PC-3 (cell line): ENCODE measurements around the gene LGALS7.

Experiments used
- EZH2 ChIP-seq: fragments of 300-600 bp; sonication (generic); IDR thresholded peaks from one replicate; pipeline ENCODE4 v1.6.1; 2017; ENCODE audit warnings: antibody characterized with exemption, mild to moderate bottlenecking, low read length; ENCODE audit not compliant: unreplicated experiment
- EZH2phosphoT487 ChIP-seq: fragments of 300-600 bp; sonication (generic); IDR thresholded peaks from 2 replicates; pipeline ENCODE4 v1.6.1; 2018; ENCODE audit warnings: mild to moderate bottlenecking, antibody characterized with exemption, low read length, borderline replicate concordance
- TF ChIP-seq, protein P1 (sequence below): fragments of 300-600 bp; sonication (generic); conservative IDR thresholded peaks from 2 replicates; pipeline ENCODE4 v1.5.1; 2017; ENCODE audit warnings: antibody characterized with exemption, low read depth, mild to moderate bottlenecking, low read length

DNA sequence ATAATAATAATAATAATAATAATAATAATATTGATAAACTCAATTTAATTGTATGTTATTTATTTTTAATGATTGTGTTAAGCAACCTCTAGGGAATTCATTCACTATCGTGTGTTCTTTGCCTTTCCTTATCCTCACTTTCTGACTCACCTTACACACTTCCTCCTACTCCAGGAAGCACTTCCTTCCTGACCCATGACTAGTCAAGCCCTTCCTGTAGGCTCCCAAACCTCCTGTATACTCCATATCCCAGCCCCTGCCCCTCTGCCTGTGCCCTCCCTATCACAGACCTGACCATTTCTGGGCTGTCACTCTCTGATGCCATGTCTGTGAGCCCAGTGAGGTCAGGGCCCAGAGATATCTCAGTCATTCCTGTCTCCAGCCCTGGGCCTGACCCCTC lies 31.9 kb upstream of the LGALS7 start:
- no peak for TF ChIP-seq EZH2
- TF ChIP-seq, protein P1, sequence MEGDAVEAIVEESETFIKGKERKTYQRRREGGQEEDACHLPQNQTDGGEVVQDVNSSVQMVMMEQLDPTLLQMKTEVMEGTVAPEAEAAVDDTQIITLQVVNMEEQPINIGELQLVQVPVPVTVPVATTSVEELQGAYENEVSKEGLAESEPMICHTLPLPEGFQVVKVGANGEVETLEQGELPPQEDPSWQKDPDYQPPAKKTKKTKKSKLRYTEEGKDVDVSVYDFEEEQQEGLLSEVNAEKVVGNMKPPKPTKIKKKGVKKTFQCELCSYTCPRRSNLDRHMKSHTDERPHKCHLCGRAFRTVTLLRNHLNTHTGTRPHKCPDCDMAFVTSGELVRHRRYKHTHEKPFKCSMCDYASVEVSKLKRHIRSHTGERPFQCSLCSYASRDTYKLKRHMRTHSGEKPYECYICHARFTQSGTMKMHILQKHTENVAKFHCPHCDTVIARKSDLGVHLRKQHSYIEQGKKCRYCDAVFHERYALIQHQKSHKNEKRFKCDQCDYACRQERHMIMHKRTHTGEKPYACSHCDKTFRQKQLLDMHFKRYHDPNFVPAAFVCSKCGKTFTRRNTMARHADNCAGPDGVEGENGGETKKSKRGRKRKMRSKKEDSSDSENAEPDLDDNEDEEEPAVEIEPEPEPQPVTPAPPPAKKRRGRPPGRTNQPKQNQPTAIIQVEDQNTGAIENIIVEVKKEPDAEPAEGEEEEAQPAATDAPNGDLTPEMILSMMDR: no peak
- no peak for TF ChIP-seq EZH2phosphoT487
